GM18873 (cell line): ENCODE results near the gene ELOA.
"Not testable (repeated sequence)": the region's sequence is repeated elsewhere in the genome, so short reads cannot be mapped to it uniquely, and the experiment has no call there.

ENCODE experiments used
- ATAC-seq: cut with Tn5 transposase; IDR thresholded peaks from one replicate; pipeline ENCODE4 v1.9.1; 2021; ENCODE audit warnings: mild to moderate bottlenecking, moderate library complexity, moderate number of reproducible peaks; ENCODE audit not compliant: unreplicated experiment, low FRiP score

Gene ELOA

DNA sequence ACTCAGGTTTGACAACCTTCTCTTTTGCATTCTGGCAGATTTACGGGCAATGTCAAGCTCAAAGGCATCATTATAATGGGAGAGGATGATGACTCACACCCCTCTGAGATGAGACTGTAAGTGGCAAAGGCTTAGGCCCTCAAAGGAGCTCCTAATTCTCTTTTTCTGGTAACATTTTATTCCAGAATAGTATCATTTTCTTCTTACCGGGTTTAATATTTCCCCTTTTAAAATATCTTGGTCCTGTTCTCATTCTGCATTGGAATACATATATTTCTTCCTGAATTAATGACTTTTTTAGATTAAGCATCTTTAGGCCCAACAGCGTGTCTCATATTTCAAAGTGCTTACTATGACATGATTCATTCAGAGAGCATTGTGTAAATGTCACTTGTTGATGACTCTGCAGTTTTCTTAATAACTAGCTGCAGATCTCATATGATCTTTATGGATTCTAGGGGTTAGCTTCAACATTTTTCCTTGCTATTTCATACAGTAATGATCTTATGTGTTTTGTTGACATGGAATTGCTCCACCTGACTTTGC is 36.6 kb downstream of the ELOA start:
- no peak for ATAC-seq

DNA sequence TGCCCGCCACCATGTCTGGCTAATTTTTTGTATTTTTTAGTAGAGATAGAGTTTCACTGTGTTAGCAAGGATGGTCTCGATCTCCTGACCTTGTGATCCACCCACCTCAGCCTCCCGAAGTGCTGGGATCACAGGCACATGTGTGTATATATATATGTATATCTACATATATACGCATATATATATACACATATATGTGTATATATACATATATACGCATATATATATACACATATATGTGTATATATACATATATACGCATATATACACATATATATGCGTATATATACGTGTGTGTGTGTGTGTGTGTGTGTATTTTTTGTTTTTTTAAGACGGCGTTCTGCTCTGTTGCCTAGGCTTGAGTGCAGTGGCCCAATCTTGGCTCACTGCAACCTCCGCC is 39.9 kb downstream of the ELOA start:
- ATAC-seq, result not testable (repeated sequence)

DNA sequence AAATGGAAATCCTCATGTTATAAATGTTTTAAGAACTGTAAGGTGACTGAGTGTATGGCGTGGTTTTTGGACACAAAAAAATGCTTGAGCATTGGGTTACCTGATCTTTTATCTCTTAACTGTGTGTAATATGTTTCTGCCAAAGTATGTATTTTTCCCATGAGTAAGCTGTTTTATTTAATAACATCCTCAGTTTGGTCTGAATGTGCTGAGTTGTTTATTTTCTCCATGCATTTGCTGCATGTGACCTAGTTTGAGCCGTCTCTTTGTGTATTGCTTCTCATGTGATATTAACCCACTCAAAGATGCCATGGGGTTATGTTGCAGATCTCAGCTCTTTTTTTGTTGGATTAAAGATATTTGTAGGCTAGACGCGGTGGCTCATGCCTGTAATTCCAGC is 41.6 kb downstream of the ELOA start:
- no peak for ATAC-seq

GRCh38 chr1:23787701-23788100 is 44.4 kb downstream of the ELOA start:
- ATAC-seq, result no peak

DNA sequence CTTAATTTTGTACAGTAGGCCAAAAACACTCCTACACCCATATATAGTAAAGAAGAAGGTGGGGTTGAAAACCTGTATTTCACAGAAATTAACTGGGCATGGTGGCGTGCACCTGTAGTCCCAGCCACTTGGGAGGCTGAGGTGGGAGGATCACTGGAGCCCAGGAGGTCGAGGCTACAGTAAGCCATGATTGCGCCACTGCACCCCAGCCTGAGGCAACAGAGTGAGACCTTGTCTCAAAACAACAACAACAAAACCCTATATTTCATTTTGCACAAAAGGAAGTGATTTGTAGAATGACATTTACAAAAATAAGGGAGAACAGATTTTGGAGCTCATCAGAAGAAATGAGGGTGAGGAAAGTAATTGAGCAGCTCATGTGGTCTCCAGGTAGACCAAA is 45.4 kb downstream of the ELOA start:
- no peak for ATAC-seq

DNA sequence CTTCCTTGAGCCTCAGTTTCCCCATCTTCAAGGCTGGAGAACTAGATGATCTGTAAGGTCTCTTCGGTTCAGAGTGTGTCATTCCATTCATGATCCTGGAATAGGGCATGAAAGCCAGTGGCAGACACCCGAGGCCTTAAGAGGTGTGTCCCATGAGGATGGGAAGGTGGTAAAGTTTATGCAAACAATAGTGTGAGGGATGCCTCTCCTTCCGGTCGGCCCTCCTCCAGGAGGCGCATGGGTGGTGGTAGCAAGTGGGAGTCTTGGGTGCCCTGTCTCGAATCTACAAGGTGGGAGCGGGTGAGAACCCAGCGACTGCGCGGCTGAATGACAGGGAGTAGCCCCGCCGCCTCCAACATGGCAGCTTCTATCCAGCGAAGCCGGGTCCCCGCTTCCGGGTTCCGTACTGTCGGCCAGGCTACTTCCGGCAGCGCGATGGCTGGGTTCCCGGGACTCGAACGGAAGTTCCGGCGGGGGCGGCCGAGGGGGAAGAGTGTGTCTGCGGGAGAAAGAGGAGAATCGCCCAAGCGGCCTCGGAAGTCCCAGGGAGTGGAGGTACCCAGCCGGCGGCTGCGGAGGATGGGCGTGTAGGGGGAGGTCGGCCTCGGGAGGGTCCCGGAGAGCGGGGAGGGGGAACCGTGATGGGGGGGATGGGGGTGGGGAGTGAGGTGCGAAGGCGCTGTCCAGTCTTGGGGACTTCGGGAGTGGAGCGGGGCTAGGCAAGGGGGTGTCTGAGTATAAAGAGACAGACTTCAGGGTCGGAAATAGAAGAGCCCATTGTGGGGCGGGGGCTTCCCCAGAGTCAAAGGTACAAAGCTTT is 47.6 kb downstream of the ELOA start, which contains the start of gene LYPLA2:
Gene LYPLA2 (plus strand): TSS at position 450 of the 820 bp plus-strand sequence. CDS start 1,538 bp downstream, outside the sequence.
- ATAC-seq, result peak; percentile 74

- no peak for ATAC-seq
Measured at GRCh38 chr1:23791516-23792047, 48.3 kb downstream of the ELOA start.

DNA sequence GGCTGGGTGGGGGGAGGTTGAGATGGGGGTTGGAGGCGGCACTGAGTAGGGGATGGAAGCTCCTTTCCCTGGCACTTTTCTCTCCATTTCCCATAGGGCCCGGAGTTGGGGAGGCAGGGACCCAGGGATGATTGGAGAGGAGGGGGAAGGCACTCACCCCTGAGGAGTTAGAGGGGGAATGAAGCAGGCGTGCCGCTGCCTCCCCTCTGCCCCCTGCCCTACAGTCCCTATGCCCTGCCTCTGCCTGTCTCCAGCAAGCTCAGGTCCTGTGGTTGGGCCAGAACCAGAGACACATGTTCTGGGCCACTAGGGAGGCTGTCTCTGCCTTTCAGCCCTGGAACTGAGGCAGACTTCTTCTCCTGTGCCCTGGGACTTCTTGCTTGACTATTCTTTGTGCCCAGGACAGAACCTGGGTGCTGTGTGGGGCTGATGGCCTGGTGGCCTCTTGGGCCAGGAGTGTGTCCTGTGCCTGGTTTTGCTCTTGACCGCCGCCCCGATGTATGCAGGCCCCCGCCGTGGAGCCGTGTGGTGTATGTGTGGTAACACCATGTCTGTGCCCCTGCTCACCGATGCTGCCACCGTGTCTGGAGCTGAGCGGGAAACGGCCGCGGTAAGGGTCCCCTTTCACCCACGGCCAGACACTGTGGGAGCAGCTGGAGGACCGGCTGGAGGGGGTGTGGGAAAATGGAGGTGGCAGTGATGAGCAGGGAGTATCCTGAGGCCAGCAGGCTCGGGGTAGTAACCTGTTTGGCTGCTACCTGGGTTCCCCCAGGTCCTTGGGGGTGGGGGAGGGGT is 49.1 kb downstream of the ELOA start:
- no peak for ATAC-seq

DNA sequence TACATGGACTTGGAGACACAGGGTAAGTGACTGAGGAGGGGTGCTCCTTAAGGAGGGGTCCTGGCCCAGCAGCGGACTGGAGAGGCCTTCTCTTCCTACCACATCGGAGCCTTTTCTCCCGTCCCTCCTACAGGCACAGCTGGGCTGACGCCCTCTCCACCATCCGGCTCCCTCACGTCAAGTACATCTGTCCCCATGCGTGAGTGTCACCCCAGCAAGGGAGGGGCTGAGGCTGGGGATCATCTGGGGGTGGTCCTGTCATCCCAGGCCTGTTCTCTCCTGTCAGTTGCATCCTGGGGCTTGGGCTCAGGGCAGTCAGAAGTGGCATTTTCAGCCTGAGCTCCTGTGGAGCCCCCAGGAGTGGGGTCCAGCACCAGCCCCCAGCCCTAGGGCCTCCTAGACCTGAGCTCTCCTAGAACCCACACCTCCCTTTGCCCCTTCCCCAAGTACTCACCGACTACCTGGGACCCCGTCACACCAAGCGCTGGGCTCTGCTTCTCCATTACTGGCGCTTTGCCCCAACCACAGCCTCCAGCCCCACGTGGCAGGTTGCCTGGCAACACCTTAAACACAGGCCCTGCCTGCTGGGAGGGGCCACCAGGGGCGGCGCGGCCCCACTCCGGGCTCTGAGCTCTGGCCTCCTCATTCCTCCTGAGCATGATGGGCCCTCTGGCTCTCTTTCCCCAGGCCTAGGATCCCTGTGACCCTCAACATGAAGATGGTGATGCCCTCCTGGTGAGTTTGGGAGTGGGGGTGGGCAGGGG is 49.9 kb downstream of the ELOA start:
- ATAC-seq, result no peak

DNA sequence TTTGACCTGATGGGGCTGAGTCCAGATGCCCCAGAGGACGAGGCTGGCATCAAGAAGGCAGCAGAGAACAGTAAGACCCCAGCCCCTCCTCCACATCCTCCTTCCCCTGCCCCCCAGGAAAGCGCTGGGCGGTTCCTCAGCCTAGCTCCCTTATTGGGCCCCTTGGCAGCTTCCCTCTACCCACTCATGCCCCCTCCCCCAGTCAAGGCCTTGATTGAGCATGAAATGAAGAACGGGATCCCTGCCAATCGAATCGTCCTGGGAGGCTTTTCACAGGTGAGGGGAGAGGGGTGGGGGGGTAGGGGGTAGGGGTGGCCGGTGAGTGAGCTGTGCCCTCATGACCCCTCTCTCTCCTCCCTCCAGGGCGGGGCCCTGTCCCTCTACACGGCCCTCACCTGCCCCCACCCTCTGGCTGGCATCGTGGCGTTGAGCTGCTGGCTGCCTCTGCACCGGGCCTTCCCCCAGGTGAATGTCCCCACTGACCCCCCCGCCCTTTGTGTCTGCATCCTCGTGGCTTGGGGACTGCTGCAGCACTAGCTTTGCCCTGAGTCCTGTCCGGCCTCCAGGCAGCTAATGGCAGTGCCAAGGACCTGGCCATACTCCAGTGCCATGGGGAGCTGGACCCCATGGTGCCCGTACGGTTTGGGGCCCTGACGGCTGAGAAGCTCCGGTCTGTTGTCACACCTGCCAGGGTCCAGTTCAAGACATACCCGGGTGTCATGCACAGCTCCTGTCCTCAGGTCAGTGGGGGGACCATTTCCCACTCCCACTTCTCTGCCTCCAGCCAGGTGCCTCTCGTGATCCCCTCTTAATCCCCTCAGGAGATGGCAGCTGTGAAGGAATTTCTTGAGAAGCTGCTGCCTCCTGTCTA is 50.8 kb downstream of the ELOA start:
- ATAC-seq, result no peak

DNA sequence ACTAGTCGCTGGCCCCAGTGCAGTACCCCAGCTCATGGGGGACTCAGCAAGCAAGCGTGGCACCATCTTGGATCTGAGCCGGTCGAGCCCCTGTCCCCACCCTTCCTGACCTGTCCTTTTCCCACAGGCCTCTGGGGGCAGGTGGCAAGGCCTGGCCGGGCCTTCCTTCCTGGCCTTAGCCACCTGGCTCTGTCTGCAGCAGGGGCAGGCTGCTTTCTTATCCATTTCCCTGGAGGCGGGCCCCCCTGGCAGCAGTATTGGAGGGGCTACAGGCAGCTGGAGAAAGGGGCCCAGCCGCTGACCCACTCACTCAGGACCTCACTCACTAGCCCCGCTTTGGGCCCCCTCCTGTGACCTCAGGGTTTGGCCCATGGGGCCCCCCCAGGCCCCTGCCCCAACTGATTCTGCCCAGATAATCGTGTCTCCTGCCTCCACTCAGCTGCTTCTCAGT is 51.5 kb downstream of the ELOA start:
- not testable (repeated sequence) for ATAC-seq

- no peak for ATAC-seq
Measured at GRCh38 chr1:23795676-23796465, 52.6 kb downstream of the ELOA start.

DNA sequence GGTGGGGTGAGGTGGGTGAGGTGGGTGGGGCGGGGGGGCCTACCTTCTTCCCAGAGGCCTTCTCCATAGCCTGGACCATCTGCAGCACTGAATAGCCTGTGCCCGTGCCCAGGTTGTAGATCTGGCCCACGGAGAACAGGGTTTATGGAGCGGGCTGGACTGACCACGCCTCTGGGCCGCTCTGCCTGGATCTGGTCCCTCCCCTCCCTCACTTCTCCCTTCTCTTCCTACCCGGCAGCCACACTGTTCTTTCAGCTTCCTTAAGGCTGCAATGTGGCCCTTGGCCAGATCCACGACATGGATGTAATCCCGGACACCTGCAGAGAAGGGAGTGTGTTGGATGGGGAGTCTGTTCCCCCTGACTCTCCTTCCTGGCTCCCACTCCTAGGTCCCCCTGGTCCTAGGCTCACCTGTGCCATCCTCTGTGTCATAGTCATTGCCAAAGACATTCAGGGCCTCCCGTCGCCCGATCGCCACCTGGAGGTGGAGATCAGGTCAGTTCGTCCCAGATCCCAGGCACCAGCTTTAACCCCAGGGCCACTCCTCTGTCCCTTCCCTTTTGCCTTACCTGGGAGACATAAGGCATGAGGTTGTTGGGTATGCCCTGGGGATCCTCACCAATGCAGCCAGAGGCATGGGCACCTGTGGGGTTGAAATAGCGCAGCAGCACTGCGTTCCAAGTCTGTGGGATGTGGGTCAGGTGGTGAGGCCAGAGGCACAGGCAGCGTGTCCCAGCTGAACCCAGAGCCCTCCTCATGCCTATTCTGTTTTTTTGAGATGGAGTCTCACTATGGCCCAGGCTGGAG is 53.4 kb downstream of the ELOA start:
- ATAC-seq, result no peak

- ATAC-seq, result no peak
Measured at GRCh38 chr1:23797478-23798448, 54.5 kb downstream of the ELOA start.

- ATAC-seq, result no peak
Measured at GRCh38 chr1:23798662-23799142, 55.4 kb downstream of the ELOA start.

GRCh38 chr1:23799255-23799569 is 55.9 kb downstream of the ELOA start:
- no peak for ATAC-seq
